ENCODE data around the gene EDEM2.
"Not testable (repeated sequence)": the region's sequence is repeated elsewhere in the genome, so short reads cannot be mapped to it uniquely, and the experiment has no call there.

EDEM2 gene

DNA sequence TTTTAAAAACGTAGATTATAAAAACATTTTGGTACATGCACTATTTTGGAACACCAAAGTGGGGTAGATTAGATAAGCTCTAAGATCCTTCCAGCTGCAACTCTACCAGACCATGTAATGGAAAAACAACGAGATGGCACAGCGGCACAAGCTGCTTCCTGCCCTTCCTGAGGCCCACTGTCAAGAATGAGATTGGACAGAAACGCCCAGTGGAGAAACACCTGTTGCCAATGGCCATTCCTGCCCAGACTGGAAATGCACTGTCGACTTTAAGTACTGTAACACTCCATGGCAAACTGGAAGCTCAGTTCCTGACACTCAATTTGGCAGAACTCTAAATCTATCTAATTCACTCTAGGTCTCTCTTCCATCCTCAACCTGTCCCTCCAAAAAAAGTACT is 21.4 kb downstream of the EDEM2 start:
- no peak for DNase-seq

DNA sequence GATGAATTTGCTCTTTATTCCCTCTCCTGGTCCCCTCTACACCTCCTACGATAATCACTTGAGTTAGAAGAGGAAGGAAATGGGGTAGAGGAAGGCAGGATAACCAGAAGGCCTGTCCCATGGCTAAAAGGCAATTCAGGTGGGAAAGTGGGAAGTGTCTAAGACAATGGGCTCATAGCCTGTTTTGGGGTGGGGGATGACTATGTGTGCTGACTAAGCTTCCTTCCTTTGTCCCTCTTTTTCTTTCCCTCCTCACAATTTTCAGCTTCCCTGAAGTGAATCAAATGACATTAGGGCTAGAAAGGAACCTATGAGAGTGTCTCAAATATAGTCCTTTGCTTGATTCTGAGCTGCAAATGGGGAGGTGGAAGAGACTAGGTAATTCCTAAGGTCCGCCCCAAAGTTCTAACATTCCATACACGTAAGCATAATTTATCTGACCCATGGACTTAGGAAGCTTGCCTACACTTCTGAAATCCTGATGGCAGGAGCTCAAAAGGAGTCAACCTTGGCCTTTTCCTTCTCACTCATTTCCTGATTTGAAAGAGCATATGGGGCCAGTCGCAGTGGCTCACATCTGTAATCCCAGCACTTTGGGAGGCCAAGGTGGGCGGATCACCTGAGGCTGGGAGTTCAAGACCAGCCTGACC is 24.3 kb downstream of the EDEM2 start:
- DNase-seq: no peak

DNA sequence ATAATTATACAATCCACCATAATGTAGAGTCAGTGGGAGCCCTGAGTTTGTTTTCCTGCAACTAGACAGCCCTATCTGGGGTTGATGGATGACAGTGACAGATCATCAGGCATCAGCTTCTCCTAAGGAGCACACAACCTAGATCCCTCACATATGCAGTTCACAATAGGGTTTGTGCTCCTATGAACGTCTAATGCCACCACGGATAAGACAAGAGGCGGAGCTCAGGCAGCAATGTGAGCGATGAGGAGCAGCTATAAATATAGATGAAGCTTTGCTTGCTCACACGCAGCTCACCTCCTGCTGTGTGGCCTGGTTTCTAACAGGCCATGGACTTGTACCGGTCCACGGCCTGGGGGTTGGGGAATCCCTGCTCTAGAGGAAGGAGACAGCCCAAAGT is 25.9 kb downstream of the EDEM2 start:
- no peak for DNase-seq

DNA sequence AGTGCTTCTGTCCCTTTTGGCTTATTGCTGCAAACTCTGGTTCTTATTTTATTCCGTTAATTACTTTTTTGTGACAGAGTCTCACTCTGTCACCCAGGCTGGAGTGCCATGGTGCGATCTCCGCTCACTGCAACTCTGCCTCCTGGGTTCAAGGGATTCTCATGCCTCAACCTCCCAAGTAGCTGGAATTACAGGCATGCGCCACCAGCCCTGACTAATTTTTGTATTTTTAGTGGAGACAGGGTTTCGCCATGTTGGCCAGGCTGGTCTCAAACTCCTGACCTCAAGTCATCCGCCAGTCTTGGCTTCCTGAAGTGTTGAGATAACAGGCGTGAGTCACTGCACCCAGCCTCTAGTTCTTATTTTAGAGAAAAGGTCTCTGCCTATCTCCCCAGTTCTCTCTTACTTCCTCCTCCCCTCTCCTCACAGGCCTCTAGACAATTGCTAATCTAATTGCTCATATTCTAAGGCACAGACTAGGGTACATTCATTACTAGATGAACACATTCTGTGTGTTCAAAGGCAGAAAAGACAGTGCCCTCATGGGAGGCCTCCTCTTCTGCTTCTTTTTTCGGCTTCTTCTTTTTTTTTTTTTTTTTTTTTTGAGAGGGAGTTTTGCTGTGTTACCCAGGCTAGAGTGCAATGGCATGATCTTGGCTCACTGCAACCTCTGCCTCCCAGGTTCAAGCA is 27.0 kb downstream of the EDEM2 start:
- peak in 1 of 5 experiments; percentile 29 for DNase-seq

DNA sequence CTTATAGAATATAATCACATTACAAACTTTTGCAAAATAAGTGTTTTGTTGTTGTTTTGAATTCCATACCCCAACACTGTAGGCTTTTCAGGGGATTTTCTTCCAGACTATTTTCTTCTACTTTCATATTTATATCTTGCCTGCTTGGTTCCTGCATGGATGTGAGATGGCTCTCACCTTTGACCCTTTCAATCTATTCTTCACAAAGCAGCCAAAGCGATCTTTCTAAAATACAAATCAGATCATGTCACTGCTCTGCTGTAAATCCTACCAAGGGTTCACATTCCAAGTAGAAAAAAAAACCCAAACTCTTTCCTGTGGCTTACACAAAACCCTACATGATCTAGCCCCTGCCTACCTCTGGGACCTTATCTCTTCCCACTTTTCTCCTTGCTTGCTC is 29.5 kb downstream of the EDEM2 start:
- no peak for DNase-seq

DNA sequence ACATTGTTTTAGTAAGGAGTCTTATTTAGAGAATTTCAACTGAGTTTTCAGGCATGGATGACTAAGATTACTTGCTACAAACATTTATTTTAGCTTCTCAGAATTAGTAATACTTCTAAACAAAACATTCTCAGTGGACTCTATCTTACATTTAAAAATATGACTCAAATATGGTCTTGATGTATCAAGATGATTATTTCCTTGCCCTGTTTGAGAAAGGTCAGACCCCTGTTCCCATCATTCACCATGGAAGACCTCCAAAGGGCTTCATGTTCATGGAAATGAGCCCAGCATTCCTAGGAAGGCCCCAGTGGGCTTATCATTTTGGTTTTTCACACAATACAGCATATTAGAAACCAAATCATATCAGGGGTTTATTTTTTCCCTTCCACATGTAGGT is 29.9 kb downstream of the EDEM2 start:
- DNase-seq: no peak

DNA sequence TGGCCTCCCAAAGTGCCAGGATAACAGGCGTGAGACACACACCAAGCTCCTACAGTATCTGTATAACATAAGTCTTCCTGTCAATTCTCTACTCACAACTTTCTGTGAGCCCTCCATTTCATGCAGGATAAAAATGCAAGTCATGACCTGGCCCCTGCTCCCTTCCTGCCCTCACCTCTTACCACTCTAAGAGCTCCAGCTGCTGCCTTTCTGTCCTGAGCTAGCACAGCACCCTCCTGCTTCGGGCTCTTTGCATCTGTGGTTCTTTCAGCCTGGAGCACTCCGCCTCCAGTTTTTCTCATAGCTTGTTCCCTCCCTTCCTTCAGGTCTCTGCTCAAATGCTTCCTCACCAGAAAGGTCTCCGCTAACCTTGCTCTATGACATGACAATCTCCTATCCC is 30.9 kb downstream of the EDEM2 start:
- DNase-seq: no peak

DNA sequence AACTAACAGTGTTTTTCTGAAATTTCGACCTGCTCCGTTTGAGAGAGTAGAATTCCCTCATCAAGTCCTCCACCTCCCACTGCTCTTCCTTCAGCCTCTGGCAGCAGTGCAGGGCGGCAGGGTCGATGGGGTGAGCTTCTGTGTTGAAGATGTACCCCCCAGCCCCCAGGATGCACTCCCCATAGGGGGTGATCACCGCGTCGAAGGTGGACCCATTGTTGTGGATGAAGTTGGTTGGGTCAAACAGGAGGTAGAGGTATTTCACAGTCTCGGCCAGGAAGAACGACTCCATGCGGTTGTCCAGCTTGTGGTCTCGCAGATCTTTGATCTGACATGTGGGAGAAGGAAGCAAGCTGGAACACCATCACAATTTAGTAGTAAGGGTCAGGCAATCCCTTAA is 31.5 kb downstream of the EDEM2 start:
- no peak for DNase-seq

DNA sequence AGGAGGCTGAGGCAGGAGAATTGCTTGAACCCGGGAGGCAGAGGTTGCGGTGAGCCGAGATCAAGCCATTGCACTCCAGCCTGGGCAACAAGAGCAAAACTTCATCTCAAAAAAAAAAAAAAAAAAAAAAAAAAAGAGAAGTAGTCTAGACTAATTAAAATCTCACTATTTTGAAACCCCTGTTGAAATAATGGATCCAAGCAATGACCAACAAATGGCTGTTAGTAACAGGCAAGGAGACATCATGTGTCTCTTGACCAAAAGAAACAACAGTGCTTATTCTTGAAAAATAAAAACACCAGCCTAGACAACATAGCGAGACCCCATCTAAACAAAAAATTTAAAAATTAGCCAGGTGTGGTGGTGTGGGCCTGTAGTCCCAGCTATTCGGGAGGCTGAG is 34.9 kb downstream of the EDEM2 start:
- DNase-seq: not testable (repeated sequence)

DNA sequence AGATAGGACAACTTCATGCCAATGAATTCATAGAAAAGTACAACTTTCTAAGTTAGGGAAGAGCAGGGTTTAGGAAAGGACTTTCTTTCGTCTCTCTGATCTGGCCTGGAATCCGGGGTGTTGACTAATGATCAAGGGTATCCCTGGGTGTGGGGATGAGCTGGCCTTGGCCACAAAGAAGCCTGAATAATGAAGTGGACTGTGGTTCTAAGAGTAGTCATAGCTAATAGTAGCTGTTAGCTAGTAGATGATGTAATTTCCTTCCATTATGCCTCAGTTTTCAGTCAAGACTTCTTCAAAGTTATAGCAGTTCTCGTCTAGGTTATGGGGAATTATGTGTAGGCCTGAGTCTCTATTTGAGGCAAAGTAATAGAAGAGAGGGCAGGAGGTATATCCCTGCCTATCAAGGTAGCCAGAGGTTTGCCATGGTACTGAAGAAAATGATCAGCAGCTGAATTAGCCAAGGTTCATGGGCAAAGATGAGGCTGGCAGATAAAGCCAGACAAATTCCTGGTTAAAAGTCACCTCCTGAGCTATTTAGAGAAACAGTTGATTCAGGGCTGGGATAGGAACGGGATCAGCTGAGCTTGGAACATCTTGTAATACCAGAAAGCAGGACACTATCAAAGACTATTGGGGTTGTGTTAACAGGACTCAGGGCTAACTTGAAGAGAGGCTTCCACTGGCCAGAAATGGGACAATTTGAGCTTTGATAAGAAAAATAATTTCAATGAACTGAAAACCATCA is 35.8 kb downstream of the EDEM2 start:
- no peak for DNase-seq

DNA sequence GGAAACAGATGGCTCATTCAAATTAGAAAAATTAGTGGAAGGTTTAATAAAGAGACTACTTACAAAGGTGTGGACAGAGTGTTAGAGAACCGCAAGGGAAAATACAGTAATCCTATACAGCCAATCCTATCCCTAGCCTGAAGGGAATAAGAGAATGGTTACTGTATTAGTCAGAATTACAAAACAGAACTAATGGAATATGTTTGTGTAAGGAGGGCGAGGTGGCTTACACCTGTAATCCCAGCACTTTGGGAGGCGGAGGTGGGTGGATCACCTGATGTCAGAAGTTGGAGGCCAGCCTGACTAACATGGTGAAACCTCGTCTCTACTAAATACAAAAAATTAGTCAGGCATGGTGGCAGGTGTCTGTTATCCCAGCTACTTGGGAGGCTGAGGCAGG is 38.2 kb downstream of the EDEM2 start:
- DNase-seq: no peak

DNA sequence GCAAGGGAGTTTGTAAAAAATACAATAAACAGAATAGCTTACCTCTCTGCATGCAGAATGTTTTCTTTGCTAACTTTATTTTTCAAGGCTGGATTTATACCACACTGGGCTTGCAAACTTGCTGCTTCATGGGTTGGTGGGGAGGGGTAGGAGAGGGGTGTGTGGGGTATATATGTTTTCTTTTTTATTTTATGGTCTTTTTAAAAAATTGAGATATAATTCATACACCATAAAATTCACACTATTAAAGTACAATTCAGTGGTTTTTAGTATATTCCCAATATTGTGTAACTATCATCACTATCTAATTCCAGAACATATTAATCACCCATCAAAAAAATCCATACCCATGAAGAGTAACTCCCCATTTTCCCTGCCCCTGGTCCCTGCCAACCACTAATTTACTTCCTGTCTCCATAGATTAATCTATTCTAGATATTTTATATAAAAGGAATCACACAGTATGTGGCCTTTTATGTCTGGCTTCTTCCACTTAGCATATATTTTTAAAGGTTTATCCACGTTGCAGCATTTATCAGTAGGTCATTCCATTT is 40.2 kb downstream of the EDEM2 start:
- no peak for DNase-seq

DNA sequence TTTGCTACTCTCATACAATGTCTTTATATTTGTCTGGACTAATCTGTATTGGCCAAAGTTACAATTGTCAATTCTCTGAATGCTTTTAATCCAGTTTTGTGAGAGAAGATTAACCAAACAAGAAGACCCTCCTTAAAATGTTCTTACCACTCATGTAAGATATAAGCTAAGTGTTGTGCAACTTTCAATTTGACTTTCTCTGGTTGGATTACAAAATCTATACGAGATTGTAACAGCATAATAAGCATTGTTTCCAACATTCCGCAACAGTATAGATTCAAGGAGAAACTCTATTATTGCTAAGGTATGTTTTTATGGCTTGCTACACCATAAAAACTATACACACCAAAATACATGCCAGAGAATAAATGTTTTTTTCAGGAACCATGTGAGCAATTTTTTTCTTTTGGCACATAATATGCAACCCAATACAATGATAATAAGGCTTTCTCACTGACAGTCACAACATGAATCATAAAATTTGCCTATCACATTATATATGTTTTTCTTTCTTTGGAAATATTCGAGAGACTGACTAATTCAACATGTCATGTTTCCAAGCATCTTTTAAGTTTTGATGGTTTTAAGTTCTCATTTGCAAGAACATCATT is 42.3 kb downstream of the EDEM2 start:
- DNase-seq: no peak

DNA sequence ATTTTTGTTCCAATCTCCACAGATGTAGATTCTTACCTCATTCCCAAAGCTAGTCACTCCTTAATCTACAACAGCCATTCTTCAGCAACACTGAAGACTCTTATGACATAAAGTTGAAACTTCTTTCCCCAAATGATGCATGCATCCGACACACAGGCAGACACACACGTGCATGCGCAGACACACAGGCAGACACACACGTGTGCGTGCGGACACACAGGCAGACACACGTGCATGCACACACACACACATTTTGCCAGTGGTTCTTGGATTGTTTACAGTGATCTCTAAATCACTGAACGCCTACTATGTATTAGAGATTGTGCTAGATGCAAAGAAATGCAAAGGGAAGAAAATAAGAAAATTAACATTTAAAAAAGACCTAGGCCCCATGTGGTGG is 45.5 kb downstream of the EDEM2 start:
- DNase-seq: no peak

DNA sequence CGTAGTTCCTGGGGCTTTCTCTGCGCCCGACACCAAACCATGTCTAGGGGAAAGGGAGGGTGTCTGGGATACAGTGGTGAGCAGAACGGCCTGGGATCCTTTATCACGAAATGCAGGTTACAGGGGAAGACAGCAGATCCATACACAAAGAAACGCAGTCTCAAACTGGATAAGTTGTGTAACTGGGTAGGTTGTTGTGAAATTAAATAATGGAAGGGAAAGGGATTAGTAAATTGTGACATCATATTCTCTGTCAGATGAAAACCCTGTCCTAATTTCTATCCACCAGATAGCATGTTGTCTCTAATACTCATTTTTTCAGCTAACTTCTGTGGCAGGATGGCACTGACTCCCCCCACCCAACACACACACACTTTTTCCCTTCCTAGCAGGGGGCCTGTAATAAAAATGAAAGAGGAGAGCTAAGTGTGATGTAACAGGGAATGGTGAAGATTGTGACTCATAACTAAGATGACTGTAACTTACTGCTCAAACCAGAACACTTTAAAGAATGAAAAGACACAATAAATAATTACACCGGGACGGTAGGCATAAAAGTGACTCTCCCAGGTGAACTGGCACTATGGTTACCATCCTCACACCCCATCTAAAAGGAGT is 53.8 kb downstream of the EDEM2 start:
- no peak for DNase-seq

DNA sequence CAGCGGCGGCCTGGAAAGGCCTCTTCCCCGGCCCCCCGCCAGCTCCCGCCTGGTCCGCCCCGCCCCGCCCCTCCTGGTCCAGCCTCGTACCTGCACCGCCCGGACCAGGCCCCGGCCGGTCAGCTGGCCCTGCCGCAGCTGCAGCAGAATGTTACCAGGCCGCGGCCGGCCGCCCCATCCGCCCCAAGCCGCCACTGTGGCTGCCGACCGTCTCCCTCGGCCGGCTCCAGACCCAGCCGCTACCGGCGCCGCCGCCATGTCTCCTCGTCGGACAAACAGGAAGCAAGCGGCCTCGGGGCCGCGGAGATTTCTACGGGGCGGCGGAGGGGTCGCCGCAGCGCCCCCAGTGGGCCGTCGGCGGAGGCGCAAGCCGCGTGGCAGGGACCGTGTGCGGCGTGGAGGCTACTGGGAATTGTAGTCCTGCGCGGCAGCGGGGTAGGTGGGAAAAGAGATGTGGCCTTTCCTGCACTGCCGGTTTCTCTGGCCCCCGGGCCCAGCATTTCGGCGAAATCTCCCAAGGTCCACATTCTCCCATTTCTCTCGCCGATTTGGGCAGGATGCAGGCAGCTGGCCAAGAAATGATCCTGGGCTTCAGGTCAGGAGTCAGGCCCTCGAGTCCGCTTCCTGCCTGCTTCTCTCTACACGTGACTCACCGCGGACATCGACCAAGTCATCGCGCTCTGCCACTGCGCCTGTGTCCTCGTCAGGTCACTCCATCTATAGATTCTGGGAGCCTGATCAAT is 54.4 kb downstream of the EDEM2 start, which contains the start of gene TRPC4AP:
Gene TRPC4AP, minus strand, starts transcription at position 284 of the 743 bp plus-strand sequence. Its CDS starts 26 bp downstream, at position 258.
- peak; percentile 74 to 93 (median 83) for DNase-seq

DNA sequence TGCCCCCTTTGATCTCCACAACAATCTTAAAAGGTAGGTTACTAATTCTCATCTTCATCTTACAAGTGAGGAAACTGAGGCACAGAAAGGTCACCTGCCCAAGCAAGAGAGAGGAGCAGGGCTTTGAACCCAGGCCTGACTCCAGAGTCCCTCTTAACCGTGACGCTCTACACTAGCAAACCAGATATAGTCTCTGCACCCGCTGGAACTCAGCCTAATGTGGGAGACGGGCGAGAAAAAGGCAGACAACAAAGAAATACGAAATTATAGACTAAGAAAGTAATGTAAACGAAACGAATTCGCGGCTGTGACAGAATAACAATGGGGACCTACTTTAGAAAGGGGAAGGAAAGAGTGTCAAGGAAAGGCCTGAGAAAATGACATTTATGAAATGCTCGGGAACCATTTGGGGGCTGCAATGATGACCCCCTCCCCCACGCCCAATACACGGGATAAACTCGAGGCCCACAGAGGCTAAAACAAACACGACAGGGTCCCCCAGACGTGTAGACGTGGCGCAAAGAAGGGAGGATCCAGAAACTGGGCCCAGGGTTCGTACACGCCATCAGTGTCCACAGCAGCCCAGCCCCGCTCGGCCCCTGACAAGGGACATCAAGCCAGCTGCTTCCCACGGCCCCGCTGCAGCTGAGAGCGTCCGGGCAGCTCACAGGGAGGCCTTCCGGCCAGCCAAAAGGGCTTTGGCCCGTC is 55.2 kb downstream of the EDEM2 start:
- DNase-seq: peak in 1 of 5 experiments; percentile 33

DNA sequence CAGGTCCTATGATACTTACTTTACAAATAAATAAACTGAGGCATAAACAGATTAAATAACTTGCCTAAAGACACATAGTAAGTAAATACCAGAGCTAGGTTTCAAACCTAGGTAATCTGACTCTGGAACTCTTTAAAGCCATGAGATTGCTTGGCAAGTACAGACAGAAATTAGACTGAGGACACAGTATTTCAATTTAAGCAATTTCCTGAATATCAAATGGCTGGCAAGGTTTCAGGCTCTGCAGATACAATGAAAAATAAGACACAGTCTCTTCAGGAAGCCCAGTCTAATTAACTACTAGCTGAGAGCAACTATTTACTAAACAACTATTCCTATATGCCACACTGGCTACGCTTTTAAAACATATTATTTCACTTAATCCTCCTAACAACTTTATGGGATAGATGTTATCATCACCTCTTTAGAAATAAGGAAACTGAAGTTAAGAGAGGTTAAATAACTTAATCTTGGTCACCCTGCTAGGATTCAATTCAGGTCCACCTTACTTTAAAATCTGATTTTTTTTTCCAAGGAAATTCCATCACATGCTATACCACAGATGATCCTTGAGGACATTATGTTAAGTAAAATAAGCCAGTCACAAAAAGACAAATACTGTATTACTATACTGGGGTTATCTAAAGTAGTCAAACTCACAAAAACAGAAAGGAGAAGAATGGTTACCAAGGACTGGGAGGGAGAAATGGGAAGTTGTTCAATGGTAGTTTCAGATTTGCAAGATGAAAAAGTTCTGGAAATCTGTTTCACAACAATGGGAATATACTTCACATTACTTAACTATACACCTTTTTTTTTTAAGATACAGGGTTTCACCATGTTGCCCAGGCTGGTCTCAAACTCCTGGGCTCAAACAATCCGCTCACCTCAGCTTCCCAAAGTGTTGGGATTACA is 58.6 kb downstream of the EDEM2 start:
- no peak for DNase-seq

DNA sequence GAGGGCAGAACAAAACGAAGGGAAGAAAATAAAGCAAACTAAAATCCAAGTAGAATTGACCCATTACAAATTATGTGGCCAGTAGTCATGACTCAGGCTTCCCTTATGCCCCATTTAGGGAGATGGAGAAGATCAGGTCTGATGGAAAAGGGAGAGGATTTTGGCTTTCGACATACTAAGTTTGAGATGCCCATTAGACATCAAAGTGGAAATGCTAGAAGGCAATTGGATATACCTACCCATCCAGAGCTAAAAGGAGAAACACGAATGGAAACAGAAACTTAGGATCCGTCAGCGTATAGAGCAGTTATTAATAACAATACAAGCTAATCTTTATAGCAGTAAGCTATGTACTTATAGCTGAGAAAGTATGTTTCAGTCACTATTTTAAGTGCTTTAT is 59.3 kb downstream of the EDEM2 start:
- no peak for DNase-seq

DNA sequence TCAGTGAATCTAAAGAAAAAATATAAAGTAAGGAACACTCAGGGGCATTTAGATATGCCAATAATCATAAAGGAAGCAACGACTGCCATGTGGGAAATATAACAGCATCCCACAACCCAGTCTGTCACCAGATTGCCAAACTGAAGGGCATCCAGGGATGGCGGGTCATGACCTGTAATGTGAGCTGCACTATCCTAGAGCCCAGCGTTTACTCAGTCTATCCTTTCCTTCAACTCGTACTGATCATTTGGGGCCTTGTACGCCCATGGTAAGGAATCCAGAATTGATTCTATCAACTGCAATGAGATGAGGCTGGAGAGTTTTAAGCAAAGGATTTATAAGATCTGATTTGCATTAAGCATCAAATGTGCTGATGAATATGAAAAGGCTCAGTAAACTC is 59.8 kb downstream of the EDEM2 start:
- no peak for DNase-seq

Data from T-helper 2 cell (primary cell).